Endothelial cell of umbilical vein (primary cell): ENCODE measurements around the gene GPS1. TPM values are rescaled to one million over a fixed set of nuclear protein-coding genes. Genes with fewer than 3 reads are reported as not detected.

ENCODE experiments used
- BruUV-seq: library from RNA; stranded (reverse); fragments of 400-500 nt; replicated peaks from 2 replicates; lab custom pipeline; 2021; lab: Mats Ljungman, UMichigan
- CTCF ChIA-PET: fragments of 300-600, 350-600 bp; sonication (Branson Sonifier 250); formaldehyde crosslinking; loops from one replicate; lab custom pipeline; 2021; ENCODE audit warnings: antibody characterized with exemption, inconsistent platforms; lab: Charles Lee
- POLR2A ChIA-PET: fragments of 300-600, 350-600 bp; sonication (Branson Sonifier 250); formaldehyde crosslinking; loops from one replicate; lab custom pipeline; 2021; ENCODE audit warnings: antibody characterized with exemption, inconsistent platforms; lab: Charles Lee
- DNase-seq: peaks from one replicate; pipeline ENCODE4 v3.0.0-alpha.2; 2011; ENCODE audit warnings: low read depth, low spot score
- FAIRE-seq: peaks from 2 replicates; lab custom pipeline; 2011; peaks lifted over from hg19 to GRCh38; lab: Jason Lieb, UNC
- H2AFZ ChIP-seq: 2 replicates; pipeline ENCODE4 v1.6.0; 2012; ENCODE audit warnings: low read depth, low read length, control low read depth, inconsistent platforms
- H3K27ac ChIP-seq: 2 replicates; pipeline ENCODE4 v1.5.1; 2011; ENCODE audit warnings: low read depth, mild to moderate bottlenecking, control low read depth, low read length, moderate library complexity; ENCODE audit not compliant: insufficient read depth
- H3K27me3 ChIP-seq, 2 experiments: 2 replicates each; pipeline versions ENCODE4 v1.6.0 to v1.6.1; 2011; ENCODE audit warnings: low read length in 2 of 2, mixed read lengths in 1 of 2; ENCODE audit not compliant: control insufficient read depth in 2 of 2, insufficient read depth in 2 of 2
- H3K36me3 ChIP-seq, 2 experiments: 2 replicates in 1 of 2; 3 replicates in 1 of 2; pipeline ENCODE4 v1.5.1; 2011; ENCODE audit warnings: low read length in 2 of 2, mild to moderate bottlenecking in 1 of 2, moderate library complexity in 1 of 2; ENCODE audit not compliant: control insufficient read depth in 2 of 2, insufficient read depth in 2 of 2; ENCODE audit errors: extremely low read depth in 1 of 2
- H3K4me1 ChIP-seq: 3 replicates; pipeline ENCODE4 v1.5.1; 2011; ENCODE audit warnings: mild to moderate bottlenecking, low read length; ENCODE audit not compliant: control insufficient read depth, insufficient read depth; ENCODE audit errors: extremely low read depth
- H3K4me2 ChIP-seq: 2 replicates; pipeline ENCODE4 v1.6.1; 2011; ENCODE audit warnings: low read length, control low read depth, mixed read lengths; ENCODE audit not compliant: insufficient read depth
- H3K4me3 ChIP-seq, 3 experiments: fragments of 200-600 bp in 1 of 3; sonication (generic), shearing (Covaris generic) in 1 of 3; replicated peaks in 1 of 3; 2 replicates each; pipeline ENCODE4 v1.5.1; 2011 to 2016; ENCODE audit warnings: control low read depth in 3 of 3, low read length in 3 of 3, mild to moderate bottlenecking in 2 of 3, inconsistent platforms in 1 of 3, low read depth in 1 of 3, moderate library complexity in 1 of 3; ENCODE audit not compliant: insufficient read depth in 1 of 3
- H3K79me2 ChIP-seq: 2 replicates; pipeline ENCODE4 v1.6.0; 2012; ENCODE audit warnings: low read length, inconsistent platforms; ENCODE audit not compliant: control insufficient read depth, insufficient read depth
- H3K9ac ChIP-seq: replicated peaks from 2 replicates; pipeline ENCODE3; 2011; ENCODE audit warnings: low read length, control low read depth; ENCODE audit not compliant: insufficient read depth; ENCODE audit errors: extremely low read depth
- H3K9me1 ChIP-seq: replicated peaks from 3 replicates; pipeline ENCODE4 v1.6.0; 2011; ENCODE audit warnings: mild to moderate bottlenecking, low read length; ENCODE audit not compliant: control insufficient read depth, insufficient read depth; ENCODE audit errors: extremely low read depth
- H3K9me3 ChIP-seq: replicated peaks from 2 replicates; pipeline ENCODE4 v1.5.1; 2012; ENCODE audit warnings: low read length, inconsistent platforms; ENCODE audit not compliant: control insufficient read depth, insufficient read depth
- H4K20me1 ChIP-seq: replicated peaks from 2 replicates; pipeline ENCODE3; 2011; ENCODE audit warnings: mild to moderate bottlenecking, low read length; ENCODE audit not compliant: control insufficient read depth, insufficient read depth; ENCODE audit errors: extremely low read depth
- FOS ChIP-seq: IDR thresholded peaks from 2 replicates; pipeline ENCODE4 v1.6.1; 2011; ENCODE audit warnings: mild to moderate bottlenecking, low read length, moderate library complexity, borderline replicate concordance; ENCODE audit not compliant: insufficient read depth
- GATA2 ChIP-seq: IDR thresholded peaks from 2 replicates; pipeline ENCODE4 v1.7.0; 2011; ENCODE audit warnings: low read depth, mild to moderate bottlenecking, moderate library complexity, mixed read lengths, low read length; ENCODE audit not compliant: insufficient read length, insufficient read depth
- JUN ChIP-seq: IDR thresholded peaks from 2 replicates; pipeline ENCODE4 v1.6.1; 2011; ENCODE audit warnings: borderline replicate concordance, low read depth; ENCODE audit not compliant: insufficient read length, insufficient read depth
- MYC ChIP-seq: IDR thresholded peaks from one replicate; pipeline ENCODE4 v1.6.1; 2011; ENCODE audit warnings: mild to moderate bottlenecking, low read depth, low read length
- POLR2A ChIP-seq: IDR thresholded peaks from 2 replicates; pipeline ENCODE4 v1.6.1; 2012; ENCODE audit warnings: low read depth, mild to moderate bottlenecking, control low read depth, low read length
- POLR2AphosphoS5 ChIP-seq: IDR thresholded peaks from 2 replicates; pipeline ENCODE4 v1.6.1; 2012; ENCODE audit warnings: low read depth, mild to moderate bottlenecking, control low read depth, low read length, moderate library complexity; ENCODE audit not compliant: insufficient read depth
- dilution Hi-C: fragments of 300-500 bp; cut with MboI; formaldehyde crosslinking; loops from one replicate; pipeline ENCODE4 v1.15.0; 2019; ENCODE audit warnings: low sequenced_read_pairs; ENCODE audit not compliant: extremely low pct_ligation_motif_present
- intact Hi-C: fragments of 100-400 bp; cut with micrococcal nuclease; formaldehyde crosslinking; loops from one replicate; pipeline ENCODE4 v1.10.0; 2022
- polyA plus RNA-seq, 4 experiments: library from polyadenylated mRNA; depleted of rRNA in 3 of 4; stranded (reverse) in 3 of 4; unstranded in 1 of 4; fragments of >200 nt; gene quantifications; 2 replicates each; pipeline versions ENCODE4 v1.2.1 to v1.2.3, GENCODE V29; 2011 to 2012; ENCODE audit warnings: missing spikeins in 1 of 4
- total RNA-seq: library from RNA; stranded (reverse); gene quantifications from 2 replicates; pipeline ENCODE4 v1.2.3, GENCODE V29; 2021
- TF ChIP-seq, protein P1 (sequence below): IDR thresholded peaks from 2 replicates; pipeline ENCODE4 v1.6.1; 2011; ENCODE audit not compliant: insufficient read depth, insufficient read length
- TF ChIP-seq, protein P2 (sequence below), 2 donors: IDR thresholded peaks; 1 replicate in 1 of 2; 2 replicates in 1 of 2; pipeline ENCODE4 v1.5.1; 2011; ENCODE audit warnings: low read length in 2 of 2, mild to moderate bottlenecking in 2 of 2, moderate library complexity in 2 of 2, control low read depth in 1 of 2, inconsistent platforms in 1 of 2, low read depth in 1 of 2; ENCODE audit not compliant: insufficient read depth in 1 of 2; ENCODE audit errors: extremely low read depth in 1 of 2

The GPS1 gene
- total and polyA plus RNA-seq, 2 donors (not counting 3 experiments of a cell fraction or from before 2014, with no cell fraction given) = 116 to 178 TPM

DNA sequence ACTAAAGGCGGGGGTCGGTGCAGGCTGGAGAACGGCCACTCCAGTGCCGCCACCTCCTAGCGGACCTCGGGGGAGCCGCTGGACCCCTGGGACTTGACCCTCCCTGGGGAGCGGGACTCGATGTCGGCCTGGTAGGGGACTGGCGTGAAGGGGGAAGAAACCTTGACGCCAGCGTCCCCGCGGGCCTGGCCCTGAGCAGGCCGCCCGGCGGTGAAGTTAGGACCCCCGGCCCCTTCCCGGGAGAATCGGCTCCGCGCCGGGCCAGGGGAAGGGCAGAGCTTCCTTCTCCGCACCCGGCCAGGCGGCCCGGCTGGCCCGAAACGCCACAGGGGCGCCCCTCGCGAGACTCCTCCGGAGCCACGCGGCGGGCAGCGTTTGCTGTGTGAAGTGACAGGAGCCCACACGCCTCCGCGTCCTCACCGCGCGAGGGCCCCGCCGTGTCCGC lies 13.5 kb downstream of the GPS1 start:
- FAIRE-seq (no peak), DNase-seq (peak; percentile 36)
- POLR2A ChIA-PET = interaction anchor here (0.6 to 0.7 kb wide), 2 partner anchors 33 to 120 kb away, joined by 3 read pairs; no protein-coding TSS in a partner anchor
- H4K20me1 ChIP-seq = no peaks in the 10 kb centered on the region
- intact Hi-C loops = no loop called here
- TF ChIP-seq POLR2AphosphoS5 (no peak), GATA2 (no peak), POLR2A (no peak)
- TF ChIP-seq, protein P1, sequence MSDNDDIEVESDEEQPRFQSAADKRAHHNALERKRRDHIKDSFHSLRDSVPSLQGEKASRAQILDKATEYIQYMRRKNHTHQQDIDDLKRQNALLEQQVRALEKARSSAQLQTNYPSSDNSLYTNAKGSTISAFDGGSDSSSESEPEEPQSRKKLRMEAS = no peak
- H3K9ac ChIP-seq = peak overlapping the region; percentile 77
- no peaks in the 10 kb centered on the region for H3K9me1 ChIP-seq
- H3K9me3 ChIP-seq = no peaks in the 10 kb centered on the region
- no peaks in the 10 kb centered on the region for H3K27me3 ChIP-seq
- H2AFZ ChIP-seq = peak overlapping the region; percentile 99
- H3K4me3 ChIP-seq = peak overlapping the region; percentile 55 to 82 (median 76)
- dilution Hi-C loops = no loop called here
- peak overlapping the region; percentile 48 for H3K27ac ChIP-seq
- peaks cover 0 to 15% of the 10 kb centered on the region in 2 experiments for H3K36me3 ChIP-seq
- H3K4me2 ChIP-seq = peak overlapping the region; percentile 78
- CTCF ChIA-PET = interaction anchor here (1.0 to 1.1 kb wide), 2 partner anchors 28 to 35 kb away, joined by 3 to 6 read pairs; partner anchors contain the start of gene DCXR
- no TSS peak for BruUV-seq
- peaks cover 14% of the 10 kb centered on the region for H3K79me2 ChIP-seq
- H3K4me1 ChIP-seq = peaks cover 15% of the 10 kb centered on the region

DNA sequence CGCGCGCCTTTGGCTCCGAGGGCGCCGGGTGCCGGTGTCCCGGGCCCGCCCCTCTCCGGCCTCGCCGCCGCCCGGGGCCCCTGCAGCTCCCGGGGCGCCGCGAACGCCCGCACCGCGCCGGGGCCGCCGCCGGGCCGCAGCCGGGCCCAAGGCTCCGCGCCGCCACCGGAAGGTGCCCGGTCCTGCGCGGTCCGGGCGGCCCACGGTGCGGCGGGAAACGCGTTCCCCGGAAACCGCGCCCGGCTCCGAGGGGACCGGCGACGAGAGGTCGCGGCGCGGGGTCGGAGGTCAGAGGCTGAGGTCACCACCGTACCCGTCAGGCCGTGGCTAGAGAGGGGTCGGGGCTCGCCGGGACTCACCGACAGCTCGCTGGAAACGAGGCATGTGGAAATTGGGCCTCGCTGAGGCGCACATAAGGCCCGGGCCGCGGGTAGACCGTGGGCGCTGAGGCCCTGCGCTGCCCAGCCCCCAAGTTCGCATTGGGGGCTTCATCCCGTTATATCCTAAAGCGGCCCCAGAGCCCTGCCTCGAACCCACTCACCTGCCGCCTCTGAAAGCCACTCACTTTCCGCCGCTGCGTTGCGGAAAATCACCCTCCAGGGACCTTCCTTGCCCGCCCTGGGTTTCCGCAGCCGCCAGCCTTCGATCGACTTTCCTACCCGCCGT lies 14.1 kb downstream of the GPS1 start, which contains the start of gene DUS1L:
DUS1L (minus strand) TSS at position 167 of the 666 bp plus-strand sequence. CDS start 745 bp downstream, outside the sequence.
- H3K9ac ChIP-seq = peak within 1 kb of the TSS; percentile 77
- BruUV-seq = no TSS peak
- FAIRE-seq (peak; percentile 15), DNase-seq (peak; percentile 23)
- no peaks in the 10 kb centered on the region for H3K9me1 ChIP-seq
- H3K4me3 ChIP-seq = peak within 1 kb of the TSS; percentile 58 to 82 (median 76)
- no peaks in the 10 kb centered on the region for H4K20me1 ChIP-seq
- peak within 1 kb of the TSS; percentile 48 for H3K27ac ChIP-seq
- ChIA-PET CTCF (interaction anchor here (1.1 kb wide), 1 partner anchor 35 kb away, joined by 3 read pairs; no protein-coding TSS in a partner anchor), POLR2A (interaction anchor here (0.7 kb wide), 1 partner anchor 33 kb away, joined by 3 read pairs; no protein-coding TSS in a partner anchor)
- intact Hi-C loops = no loop called here
- no peaks in the 10 kb centered on the region for H3K27me3 ChIP-seq
- peaks cover 15% of the 10 kb centered on the region for H3K4me1 ChIP-seq
- TF ChIP-seq FOS = no peak
- TF ChIP-seq JUN = no peak
- TF ChIP-seq MYC = no peak
- peak; percentile 42 for TF ChIP-seq POLR2A
- TF ChIP-seq, protein P2, sequence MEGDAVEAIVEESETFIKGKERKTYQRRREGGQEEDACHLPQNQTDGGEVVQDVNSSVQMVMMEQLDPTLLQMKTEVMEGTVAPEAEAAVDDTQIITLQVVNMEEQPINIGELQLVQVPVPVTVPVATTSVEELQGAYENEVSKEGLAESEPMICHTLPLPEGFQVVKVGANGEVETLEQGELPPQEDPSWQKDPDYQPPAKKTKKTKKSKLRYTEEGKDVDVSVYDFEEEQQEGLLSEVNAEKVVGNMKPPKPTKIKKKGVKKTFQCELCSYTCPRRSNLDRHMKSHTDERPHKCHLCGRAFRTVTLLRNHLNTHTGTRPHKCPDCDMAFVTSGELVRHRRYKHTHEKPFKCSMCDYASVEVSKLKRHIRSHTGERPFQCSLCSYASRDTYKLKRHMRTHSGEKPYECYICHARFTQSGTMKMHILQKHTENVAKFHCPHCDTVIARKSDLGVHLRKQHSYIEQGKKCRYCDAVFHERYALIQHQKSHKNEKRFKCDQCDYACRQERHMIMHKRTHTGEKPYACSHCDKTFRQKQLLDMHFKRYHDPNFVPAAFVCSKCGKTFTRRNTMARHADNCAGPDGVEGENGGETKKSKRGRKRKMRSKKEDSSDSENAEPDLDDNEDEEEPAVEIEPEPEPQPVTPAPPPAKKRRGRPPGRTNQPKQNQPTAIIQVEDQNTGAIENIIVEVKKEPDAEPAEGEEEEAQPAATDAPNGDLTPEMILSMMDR (IDR thresholded peaks at IDR 0.05; ENCODE audit: extremely low read depth in 1 of 2, insufficient read depth in 1 of 2, low read depth in 1 of 2, low read length in 2 of 2) = no peak
- TF ChIP-seq POLR2AphosphoS5 = peak; percentile 38
- H3K4me2 ChIP-seq = peak within 1 kb of the TSS; percentile 78
- dilution Hi-C loops = no loop called here
- peak within 1 kb of the TSS; percentile 99 for H2AFZ ChIP-seq
- peaks cover 0 to 12% of the 10 kb centered on the region in 2 experiments for H3K36me3 ChIP-seq
- peaks cover 14% of the 10 kb centered on the region for H3K79me2 ChIP-seq
- H3K9me3 ChIP-seq = no peaks in the 10 kb centered on the region
